Spleen (tissue), 11 donors: Measurements from ENCODE around the gene ATR. TPM values are rescaled to one million over a fixed set of nuclear protein-coding genes. Genes with fewer than 3 reads are reported as not detected.
A peak's percentile ranks its signal among the peaks of the same experiment; 100 is the strongest.

Source experiments
- DNase-seq: peaks from one replicate; pipeline ENCODE4 v3.0.0-alpha.2; 2020
- H3K27ac ChIP-seq, 8 donors: fragments of 200-600 bp; sonication (generic) in 7 of 8; 1 replicate in 4 of 8; 2 replicates in 4 of 8; pipeline versions ENCODE4 v1.5.0 to v1.8.0; 2016 to 2021; ENCODE audit warnings: inconsistent platforms in 4 of 8, mild to moderate bottlenecking in 4 of 8, moderate library complexity in 1 of 8
- H3K27me3 ChIP-seq, 7 donors: fragments of 200-600 bp; sonication (generic) in 6 of 7; replicated peaks in 1 of 7; 1 replicate in 4 of 7; 2 replicates in 3 of 7; pipeline versions ENCODE4 v1.5.0 to v1.8.0; 2016 to 2021; ENCODE audit warnings: inconsistent platforms in 3 of 7, mild to moderate bottlenecking in 1 of 7
- H3K36me3 ChIP-seq, 6 donors: fragments of 200-600 bp; sonication (generic) in 5 of 6; 1 replicate in 4 of 6; 2 replicates in 2 of 6; pipeline versions ENCODE4 v1.5.0 to v1.8.0; 2016 to 2021; ENCODE audit warnings: inconsistent platforms in 2 of 6
- H3K4me1 ChIP-seq, 6 donors: fragments of 200-600 bp; sonication (generic) in 5 of 6; 1 replicate in 3 of 6; 2 replicates in 3 of 6; pipeline versions ENCODE4 v1.5.0 to v1.8.0; 2016 to 2021; ENCODE audit warnings: inconsistent platforms in 3 of 6
- H3K4me3 ChIP-seq, 8 donors: fragments of 200-600 bp; sonication (generic) in 7 of 8; 1 replicate in 4 of 8; 2 replicates in 4 of 8; pipeline versions ENCODE4 v1.5.0 to v1.8.0; 2016 to 2021; ENCODE audit warnings: inconsistent platforms in 4 of 8, mild to moderate bottlenecking in 4 of 8, moderate library complexity in 2 of 8
- H3K9me3 ChIP-seq, 8 donors: fragments of 200-600 bp; sonication (generic) in 7 of 8; 1 replicate in 4 of 8; 2 replicates in 4 of 8; pipeline versions ENCODE4 v1.5.0 to v1.8.0; 2016 to 2021; ENCODE audit warnings: inconsistent platforms in 4 of 8
- CTCF ChIP-seq, 11 experiments: fragments of 200-600 bp in 7 of 11; fragments of 450-650 bp in 4 of 11; sonication (generic) in 4 of 11; IDR thresholded peaks in 8 of 11; conservative IDR thresholded peaks in 3 of 11; 1 replicate in 7 of 11; 2 replicates in 4 of 11; pipeline versions ENCODE4 v1.4.0 to v1.8.0; 2016 to 2021; ENCODE audit warnings: antibody characterized with exemption in 11 of 11, inconsistent platforms in 4 of 11, mild to moderate bottlenecking in 1 of 11
- POLR2A ChIP-seq, 3 donors: fragments of 450-650 bp; IDR thresholded peaks; one replicate each; pipeline ENCODE4 v1.5.1; 2017; ENCODE audit warnings: antibody characterized with exemption in 3 of 3, mild to moderate bottlenecking in 1 of 3
- POLR2AphosphoS5 ChIP-seq, 3 donors: sonication (generic); formaldehyde crosslinking; IDR thresholded peaks; one replicate each; pipeline ENCODE4 v1.5.1; 2017; ENCODE audit warnings: antibody characterized with exemption in 3 of 3
- WGBS, 5 donors: extraction: QIAGEN DNeasy Blood & Tissue Kit in 3 of 5; methylation state at CpG; one replicate each; pipeline versions ENCODE4 v1.1.5 to v1.1.7; 2013 to 2018; 5-methylcytosine and 5-hydroxymethylcytosine counted together
- intact Hi-C: fragments of 100-400 bp; cut with DNase I; formaldehyde crosslinking; loops from one replicate; pipeline ENCODE4 v1.15.0; 2023; ENCODE audit warnings: low total_unique reads
- polyA plus RNA-seq, 3 donors: library from polyadenylated mRNA; stranded (reverse); fragments of 200-250 nt; gene quantifications; one replicate each; pipeline ENCODE4 v1.2.1, GENCODE V29; 2013
- total RNA-seq, 7 donors: library from RNA; depleted of rRNA in 3 of 7; stranded (reverse); fragments of >200 nt in 3 of 7; fragmentation: NEBNext Ultra II Directional in 4 of 7; extraction: Animal tissue kit (Norgen Biotek cat#: 25700) in 4 of 7; gene quantifications; one replicate each; pipeline versions ENCODE4 v1.1.0 to v1.2.1, GENCODE V29; 2016 to 2021
- donor health status: healthy with polysubstance abuse.
- donor health status: DM: no; HTN: no; CAD: no; lungs with moderate emphysema.
- donor health status: DM: no; HTN: no; CAD: no.
- donor health status: Bipolar disorder and iron deficiency.
- donor health status: healthy.
- donor health status: DM: no; HTN: no; CAD: no.
- donor health status: DM: yes; HTN: yes; CAD: no.

The ATR gene
- total and polyA plus RNA-seq, 10 donors = 18.4 to 64.0 (median 37.8) TPM

- WGBS, 5 donors = 89 to 94% (median 91%) methylated on average over 3 of the region's 3 CpGs
- Histone ChIP-seq H3K27ac (peak overlapping the region in 3 of 8 donors; percentile 17 to 56 (median 25)), H3K27me3 (no peaks in the 10 kb centered on the region), H3K4me3 (peak overlapping the region in 1 of 8 donors; percentile 1), H3K9me3 (no peaks in the 10 kb centered on the region), H3K4me1 (peaks cover 0 to 5% (median 0%) of the 10 kb centered on the region in 6 donors), H3K36me3 (peaks cover 0 to 99% (median 59%) of the 10 kb centered on the region in 6 donors)
- TF ChIP-seq POLR2A (IDR thresholded peaks at IDR 0.05) = no peak
- TF ChIP-seq CTCF (IDR thresholded peaks at IDR 0.05 in 8 of 11, conservative IDR thresholded peaks at IDR 0.05 in 3 of 11) = no peak
- DNase-seq = no peak
- intact Hi-C loops = no loop called here
Measured at GRCh38 chr3:142509079-142509478, 69.5 kb downstream of the ATR start.

- intact Hi-C loops = no loop called here
- Histone ChIP-seq H3K27me3 (no peaks in the 10 kb centered on the region), H3K27ac (no peak overlapping the region), H3K36me3 (peaks cover 3 to 99% (median 51%) of the 10 kb centered on the region in 6 donors), H3K4me3 (no peak overlapping the region), H3K4me1 (peaks cover 0 to 5% (median 0%) of the 10 kb centered on the region in 6 donors), H3K9me3 (peaks cover 0 to 5% (median 3%) of the 10 kb centered on the region in 8 donors)
- TF ChIP-seq POLR2A (IDR thresholded peaks at IDR 0.05) = no peak
- TF ChIP-seq CTCF (IDR thresholded peaks at IDR 0.05 in 8 of 11, conservative IDR thresholded peaks at IDR 0.05 in 3 of 11) = no peak
- TF ChIP-seq POLR2AphosphoS5 (IDR thresholded peaks at IDR 0.05) = no peak
- DNase-seq = no peak
- 97 to 98% (median 98%) methylated on average over 4 of the region's 4 CpGs for WGBS, 5 donors
Measured at GRCh38 chr3:142507241-142507640, 71.3 kb downstream of the ATR start.

GRCh38 chr3:142502187-142502985 lies 76.1 kb downstream of the ATR start:
- intact Hi-C loops = no loop called here
- H3K4me1 ChIP-seq = no peaks in the 10 kb centered on the region
- DNase-seq = no peak
- no peaks in the 10 kb centered on the region for H3K27me3 ChIP-seq
- TF ChIP-seq CTCF (IDR thresholded peaks at IDR 0.05 in 8 of 11, conservative IDR thresholded peaks at IDR 0.05 in 3 of 11) (no peak), POLR2A (IDR thresholded peaks at IDR 0.05) (no peak), POLR2AphosphoS5 (IDR thresholded peaks at IDR 0.05) (no peak)
- no peak overlapping the region for H3K27ac ChIP-seq
- H3K36me3 ChIP-seq = peaks cover 3 to 100% (median 49%) of the 10 kb centered on the region in 6 donors
- peaks cover 0 to 6% (median 4%) of the 10 kb centered on the region in 8 donors for H3K9me3 ChIP-seq
- WGBS, 5 donors = 95 to 100% (median 97%) methylated on average over 2 of the region's 2 CpGs
- no peak overlapping the region for H3K4me3 ChIP-seq
